Measurements from ENCODE around the gene GPAT2.
"Not testable (repeated sequence)": the region's sequence is repeated elsewhere in the genome, so short reads cannot be mapped to it uniquely, and the experiment has no call there.

- TF ChIP-seq CTCF (conservative IDR thresholded peaks at IDR 0.05; ENCODE audit: low read length); EZH2phosphoT487 (IDR thresholded peaks at IDR 0.05; ENCODE audit: borderline replicate concordance, low read depth, low read length): not testable (repeated sequence)
These were observed 42.6 kb downstream of the GPAT2 start for GRCh38 chr2:95992102-95992501.
